Measurements from ENCODE around the gene PHF3.

The PHF3 gene

DNA sequence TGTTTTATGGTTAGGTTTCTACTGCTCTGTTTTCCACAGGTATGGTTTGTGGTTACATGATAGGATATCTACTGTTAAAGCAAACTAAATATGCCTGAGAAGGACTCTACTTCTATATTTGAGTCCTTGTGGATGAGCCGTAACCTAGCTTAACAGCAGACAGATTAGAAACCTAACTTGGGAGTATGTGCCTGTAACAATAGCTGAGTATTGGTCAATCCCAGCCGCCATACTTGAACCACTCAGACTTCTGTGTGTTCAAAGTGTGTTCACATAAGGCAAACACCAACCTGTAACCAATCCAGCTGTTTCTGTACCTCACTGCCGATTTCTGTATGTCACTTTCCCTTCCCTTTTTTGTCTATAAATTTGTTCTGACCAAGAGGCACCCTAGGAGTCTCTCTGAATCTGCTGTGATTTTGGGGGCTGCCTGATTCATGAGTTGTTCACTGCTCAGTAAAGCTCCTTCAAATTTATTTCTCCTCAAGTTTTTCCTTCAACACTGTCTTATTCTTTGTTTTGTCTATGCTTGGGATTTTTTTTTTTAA, 37.1 kb downstream of the PHF3 start:
- no peak for DNase-seq
- Mint-ChIP-seq H3K4me1 (no peaks in the 10 kb centered on the region), H3K4me3 (no peak overlapping the region), H3K27me3 (ENCODE audit: low read depth, poor library complexity) (no peaks in the 10 kb centered on the region), H3K9me3 (no peaks in the 10 kb centered on the region), H3K27ac (no peak overlapping the region), H3K36me3 (ENCODE audit: low read depth) (peaks cover 46% of the 10 kb centered on the region)
- TF ChIP-seq, protein P1, sequence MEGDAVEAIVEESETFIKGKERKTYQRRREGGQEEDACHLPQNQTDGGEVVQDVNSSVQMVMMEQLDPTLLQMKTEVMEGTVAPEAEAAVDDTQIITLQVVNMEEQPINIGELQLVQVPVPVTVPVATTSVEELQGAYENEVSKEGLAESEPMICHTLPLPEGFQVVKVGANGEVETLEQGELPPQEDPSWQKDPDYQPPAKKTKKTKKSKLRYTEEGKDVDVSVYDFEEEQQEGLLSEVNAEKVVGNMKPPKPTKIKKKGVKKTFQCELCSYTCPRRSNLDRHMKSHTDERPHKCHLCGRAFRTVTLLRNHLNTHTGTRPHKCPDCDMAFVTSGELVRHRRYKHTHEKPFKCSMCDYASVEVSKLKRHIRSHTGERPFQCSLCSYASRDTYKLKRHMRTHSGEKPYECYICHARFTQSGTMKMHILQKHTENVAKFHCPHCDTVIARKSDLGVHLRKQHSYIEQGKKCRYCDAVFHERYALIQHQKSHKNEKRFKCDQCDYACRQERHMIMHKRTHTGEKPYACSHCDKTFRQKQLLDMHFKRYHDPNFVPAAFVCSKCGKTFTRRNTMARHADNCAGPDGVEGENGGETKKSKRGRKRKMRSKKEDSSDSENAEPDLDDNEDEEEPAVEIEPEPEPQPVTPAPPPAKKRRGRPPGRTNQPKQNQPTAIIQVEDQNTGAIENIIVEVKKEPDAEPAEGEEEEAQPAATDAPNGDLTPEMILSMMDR (IDR thresholded peaks at IDR 0.05), result no peak

DNA sequence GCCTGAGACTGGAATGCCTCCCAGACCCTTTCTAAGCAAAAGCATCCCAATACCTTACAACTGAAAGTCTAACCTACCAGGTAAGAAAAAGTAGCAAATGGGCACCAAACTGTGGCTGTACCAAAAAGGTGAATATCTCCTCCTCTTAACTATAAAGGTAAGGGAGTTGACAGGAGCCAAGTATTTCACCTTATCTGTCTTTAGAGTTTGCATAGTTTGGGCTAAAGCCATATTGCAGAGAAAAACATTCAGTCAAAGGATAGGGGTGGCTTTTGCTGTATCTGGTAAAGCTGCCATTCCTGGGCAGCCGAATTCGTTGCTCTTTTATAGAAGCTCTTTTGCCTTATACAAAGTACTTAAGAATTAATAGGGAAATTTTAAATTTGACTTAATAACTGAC, 38.1 kb downstream of the PHF3 start:
- TF ChIP-seq, protein P1 (IDR thresholded peaks at IDR 0.05), result no peak
- H3K9me3 Mint-ChIP-seq, result no peaks in the 10 kb centered on the region
- peaks cover 41% of the 10 kb centered on the region for H3K36me3 Mint-ChIP-seq (ENCODE audit: low read depth)
- no peak overlapping the region for H3K4me3 Mint-ChIP-seq
- H3K27me3 Mint-ChIP-seq (ENCODE audit: low read depth, poor library complexity), result no peaks in the 10 kb centered on the region
- H3K27ac Mint-ChIP-seq, result no peak overlapping the region
- H3K4me1 Mint-ChIP-seq, result no peaks in the 10 kb centered on the region
- DNase-seq, result no peak

DNA sequence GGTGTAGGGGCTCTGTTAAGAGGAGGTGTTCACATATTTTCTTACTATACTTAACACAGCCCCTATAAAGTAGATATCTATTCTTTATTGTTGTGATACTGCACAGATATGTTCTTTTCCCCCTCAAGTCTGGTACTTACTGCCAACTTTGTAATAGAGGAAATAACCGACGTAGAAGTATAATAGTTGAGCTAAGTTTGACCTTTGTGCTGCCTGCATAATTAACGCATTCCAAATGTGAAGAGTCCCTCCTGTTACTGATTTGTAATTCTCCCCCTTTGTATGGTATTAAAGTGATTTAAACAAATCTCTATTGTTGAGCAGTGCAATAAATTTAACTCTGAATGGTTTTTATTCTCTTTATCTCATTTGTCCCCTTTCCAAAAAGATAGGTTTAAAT, 39.0 kb downstream of the PHF3 start:
- Mint-ChIP-seq H3K9me3 (no peaks in the 10 kb centered on the region), H3K4me3 (no peak overlapping the region), H3K27ac (no peak overlapping the region), H3K36me3 (ENCODE audit: low read depth) (peaks cover 41% of the 10 kb centered on the region), H3K4me1 (no peaks in the 10 kb centered on the region), H3K27me3 (ENCODE audit: low read depth, poor library complexity) (no peaks in the 10 kb centered on the region)
- TF ChIP-seq, protein P1 (IDR thresholded peaks at IDR 0.05), result no peak
- DNase-seq, result no peak

DNA sequence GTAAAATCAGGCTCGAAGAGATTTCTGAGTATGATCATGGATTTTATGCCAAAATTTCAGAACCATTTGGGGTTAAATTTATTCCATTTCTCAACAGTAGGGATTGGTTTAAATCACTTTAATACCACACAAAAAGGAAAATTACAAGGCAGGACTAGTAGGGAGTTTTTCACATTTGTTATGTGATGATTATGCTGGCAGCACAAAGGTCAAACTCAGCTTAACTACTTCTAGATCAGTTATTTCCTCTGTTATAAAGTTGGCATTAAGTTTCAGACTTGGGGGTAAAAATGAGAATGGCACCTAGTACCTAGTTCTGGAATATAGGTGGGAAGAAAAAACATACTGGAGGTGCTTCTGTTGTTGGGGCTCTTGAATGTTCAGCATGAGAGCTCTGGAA, 39.5 kb downstream of the PHF3 start:
- Mint-ChIP-seq H3K4me1 (no peaks in the 10 kb centered on the region), H3K27me3 (ENCODE audit: low read depth, poor library complexity) (no peaks in the 10 kb centered on the region), H3K9me3 (no peaks in the 10 kb centered on the region), H3K27ac (no peak overlapping the region), H3K36me3 (ENCODE audit: low read depth) (peaks cover 41% of the 10 kb centered on the region), H3K4me3 (no peak overlapping the region)
- TF ChIP-seq, protein P1 (IDR thresholded peaks at IDR 0.05), result no peak
- DNase-seq, result no peak

DNA sequence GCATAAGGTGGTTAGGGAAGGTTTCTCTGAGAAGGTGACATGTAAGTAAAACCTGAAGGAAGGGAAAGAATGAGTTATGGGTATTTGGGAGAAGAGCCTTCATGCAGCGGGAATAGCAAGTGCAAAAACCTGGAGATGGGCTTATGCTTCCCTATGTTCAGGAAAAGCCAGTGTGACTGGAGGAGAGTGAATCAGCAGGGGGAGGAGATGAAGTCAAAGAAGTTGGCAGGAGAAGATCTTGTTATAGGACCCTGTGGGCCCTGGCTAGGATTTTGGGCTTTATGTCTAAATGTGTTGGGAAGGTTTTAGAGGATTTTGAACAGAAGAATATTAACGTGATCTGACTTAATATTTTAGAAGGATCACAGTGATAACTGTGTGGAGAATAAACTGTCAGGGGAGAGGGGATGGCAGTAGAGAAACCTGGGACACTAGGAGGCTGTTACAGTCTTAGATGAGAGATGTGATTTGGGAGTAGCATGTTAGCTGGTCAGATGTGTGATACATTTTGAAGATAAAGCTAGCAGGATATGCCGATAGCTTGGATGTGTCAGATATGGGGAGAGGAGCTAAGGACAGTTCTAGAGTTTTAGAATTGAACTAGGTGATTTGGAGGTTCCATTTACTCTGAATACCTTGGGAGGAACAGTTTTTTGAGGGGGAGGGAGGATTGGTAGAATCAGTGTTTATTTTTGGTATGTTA, 41.0 kb downstream of the PHF3 start:
- Mint-ChIP-seq H3K9me3 (no peaks in the 10 kb centered on the region), H3K4me3 (no peak overlapping the region), H3K27me3 (ENCODE audit: low read depth, poor library complexity) (no peaks in the 10 kb centered on the region), H3K36me3 (ENCODE audit: low read depth) (peaks cover 41% of the 10 kb centered on the region), H3K27ac (no peak overlapping the region), H3K4me1 (no peaks in the 10 kb centered on the region)
- TF ChIP-seq, protein P1 (IDR thresholded peaks at IDR 0.05), result no peak
- DNase-seq, result no peak

DNA sequence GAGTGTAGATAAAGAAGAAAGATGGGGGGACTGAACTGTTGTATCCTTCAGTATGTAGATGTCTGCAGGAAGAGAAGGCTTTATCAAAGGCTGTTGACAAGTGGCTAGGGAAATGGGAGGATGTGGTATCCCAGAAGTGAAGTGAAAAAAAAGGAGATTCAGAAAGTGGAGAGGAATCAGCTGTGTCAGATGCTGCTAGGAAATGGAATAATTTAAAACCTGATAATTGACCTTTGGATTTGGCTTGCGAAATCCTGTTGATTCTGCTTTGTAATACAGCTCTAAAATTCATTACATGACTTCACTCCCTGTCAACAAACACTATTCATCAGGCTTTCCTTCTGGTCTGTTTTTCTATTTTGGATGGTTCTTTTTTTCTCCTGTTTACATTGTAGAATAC, 41.7 kb downstream of the PHF3 start:
- Mint-ChIP-seq H3K4me1 (no peaks in the 10 kb centered on the region), H3K9me3 (no peaks in the 10 kb centered on the region), H3K4me3 (no peak overlapping the region), H3K36me3 (ENCODE audit: low read depth) (peaks cover 36% of the 10 kb centered on the region), H3K27ac (no peak overlapping the region), H3K27me3 (ENCODE audit: low read depth, poor library complexity) (no peaks in the 10 kb centered on the region)
- no peak for DNase-seq
- TF ChIP-seq, protein P1 (IDR thresholded peaks at IDR 0.05), result no peak
